Measurements from ENCODE around the gene MMP14. TPM values are rescaled to one million over a fixed set of nuclear protein-coding genes. Genes with fewer than 3 reads are reported as not detected.

Gene MMP14
- total and polyA plus RNA-seq, 2 of the 13 experiments (the other 11 are each of a cell fraction or from before 2014, with no cell fraction given): 5.2 to 9.8 TPM

GRCh38 chr14:22821193-22822015, 15.0 kb upstream of the MMP14 start (continued):
- TF ChIP-seq NR3C1 (CRISPR knock-in tag; IDR thresholded peaks at IDR 0.05) (no peak), EP300 (IDR thresholded peaks at IDR 0.05; ENCODE audit: low read depth in 2 of 2, low read length in 2 of 2) (0 out of 4 replicates have a peak, but pooled peaks of 1 of the 2 experiments have one; percentile 9), EP300 (CRISPR knock-in tag; IDR thresholded peaks at IDR 0.05; ENCODE audit: borderline replicate concordance) (peak; percentile 65), CENPX (CRISPR knock-in tag; IDR thresholded peaks at IDR 0.05) (no peak), ZNF33B (CRISPR knock-in tag; IDR thresholded peaks at IDR 0.05) (peak; percentile 52; the same call in 1 of the 2 replicates), NR1H2 (CRISPR knock-in tag; IDR thresholded peaks at IDR 0.05; ENCODE audit: borderline replicate concordance, low read depth) (no peak), YEATS2 (CRISPR knock-in tag; IDR thresholded peaks at IDR 0.05; ENCODE audit: borderline replicate concordance) (peak; percentile 61; the same call in 1 of the 2 replicates), ZKSCAN5 (CRISPR knock-in tag; IDR thresholded peaks at IDR 0.05) (no peak), ZNF772 (CRISPR knock-in tag; IDR thresholded peaks at IDR 0.05) (peak; percentile 90; the same call in 1 of the 2 replicates), ZBTB42 (CRISPR knock-in tag; IDR thresholded peaks at IDR 0.05) (peak; percentile 95), PRDM15 (CRISPR knock-in tag; IDR thresholded peaks at IDR 0.05) (peak; percentile 69; the same call in 1 of the 2 replicates), POLR2A (IDR thresholded peaks at IDR 0.05; ENCODE audit: insufficient read depth in 1 of 2, low read depth in 2 of 2, low read length in 2 of 2) (no peak), TOE1 (CRISPR knock-in tag; IDR thresholded peaks at IDR 0.05) (no peak), TSC22D2 (CRISPR knock-in tag; IDR thresholded peaks at IDR 0.05; ENCODE audit: borderline replicate concordance) (peak; percentile 98), PRPF4 (IDR thresholded peaks at IDR 0.05; ENCODE audit: low read depth, low read length, poor library complexity, severe bottlenecking) (no peak), REST (IDR thresholded peaks at IDR 0.05; ENCODE audit: borderline replicate concordance in 1 of 2, low read depth in 1 of 2, low read length in 2 of 2) (no peak), ZNF496 (CRISPR knock-in tag; IDR thresholded peaks at IDR 0.05; ENCODE audit: insufficient replicate concordance) (no peak), SOX6 (IDR thresholded peaks at IDR 0.05) (no peak), SOX6 (CRISPR knock-in tag; IDR thresholded peaks at IDR 0.05) (peak; percentile 50), STAG1 (CRISPR knock-in tag; IDR thresholded peaks at IDR 0.05) (peak; percentile 3; the same call in 1 of the 2 replicates), TEF (CRISPR knock-in tag; IDR thresholded peaks at IDR 0.05) (0 out of 2 replicates have a peak, but pooled peaks have one; percentile 41), ZZZ3 (CRISPR knock-in tag; IDR thresholded peaks at IDR 0.05; ENCODE audit: borderline replicate concordance) (peak; percentile 57; the same call in 1 of the 2 replicates)
